ENCODE results near the gene MAP2K5.
A peak's percentile ranks its signal among the peaks of the same experiment; 100 is the strongest.

MAP2K5 gene

GRCh38 chr15:67521783-67522568 lies 20.5 kb upstream of the MAP2K5 start:
- no peak for TF ChIP-seq TCF4 (CRISPR knock-in tag; IDR thresholded peaks at IDR 0.05; ENCODE audit: borderline replicate concordance)
- no peak for TF ChIP-seq CSRNP3 (CRISPR knock-in tag; IDR thresholded peaks at IDR 0.05)
- no peak for TF ChIP-seq CSDC2 (CRISPR knock-in tag; IDR thresholded peaks at IDR 0.05)
- no peak for TF ChIP-seq SNAI2 (CRISPR knock-in tag; IDR thresholded peaks at IDR 0.05)
- TF ChIP-seq ZC3H10 (CRISPR knock-in tag; IDR thresholded peaks at IDR 0.05) = no peak
- TF ChIP-seq ARNTL (CRISPR knock-in tag; IDR thresholded peaks at IDR 0.05; ENCODE audit: borderline replicate concordance, low read depth) = no peak
- TF ChIP-seq GLIS3 (CRISPR knock-in tag; IDR thresholded peaks at IDR 0.05) = no peak
- TF ChIP-seq TSHZ2 (CRISPR knock-in tag; IDR thresholded peaks at IDR 0.05) = no peak
- TF ChIP-seq PATZ1 (CRISPR knock-in tag; IDR thresholded peaks at IDR 0.05; ENCODE audit: borderline replicate concordance) = no peak
- TF ChIP-seq PPARA (CRISPR knock-in tag; IDR thresholded peaks at IDR 0.05; ENCODE audit: borderline replicate concordance) = no peak
- TF ChIP-seq TOX (CRISPR knock-in tag; IDR thresholded peaks at IDR 0.05; ENCODE audit: borderline replicate concordance) = no peak
- no peak for TF ChIP-seq ISL1 (CRISPR knock-in tag; IDR thresholded peaks at IDR 0.05)
- TF ChIP-seq ZNF70 (CRISPR knock-in tag; IDR thresholded peaks at IDR 0.05) = no peak
- no peak for TF ChIP-seq ZFP3 (CRISPR knock-in tag; IDR thresholded peaks at IDR 0.05)
- TF ChIP-seq, protein P1, sequence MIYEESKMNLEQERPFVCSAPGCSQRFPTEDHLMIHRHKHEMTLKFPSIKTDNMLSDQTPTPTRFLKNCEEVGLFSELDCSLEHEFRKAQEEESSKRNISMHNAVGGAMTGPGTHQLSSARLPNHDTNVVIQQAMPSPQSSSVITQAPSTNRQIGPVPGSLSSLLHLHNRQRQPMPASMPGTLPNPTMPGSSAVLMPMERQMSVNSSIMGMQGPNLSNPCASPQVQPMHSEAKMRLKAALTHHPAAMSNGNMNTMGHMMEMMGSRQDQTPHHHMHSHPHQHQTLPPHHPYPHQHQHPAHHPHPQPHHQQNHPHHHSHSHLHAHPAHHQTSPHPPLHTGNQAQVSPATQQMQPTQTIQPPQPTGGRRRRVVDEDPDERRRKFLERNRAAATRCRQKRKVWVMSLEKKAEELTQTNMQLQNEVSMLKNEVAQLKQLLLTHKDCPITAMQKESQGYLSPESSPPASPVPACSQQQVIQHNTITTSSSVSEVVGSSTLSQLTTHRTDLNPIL (CRISPR knock-in tag; IDR thresholded peaks at IDR 0.05; ENCODE audit: low read depth) = no peak
- TF ChIP-seq RARB (CRISPR knock-in tag; IDR thresholded peaks at IDR 0.05) = no peak
- no peak for TF ChIP-seq OSR1 (CRISPR knock-in tag; IDR thresholded peaks at IDR 0.05)
- no peak for TF ChIP-seq ZNF565 (CRISPR knock-in tag; conservative IDR thresholded peaks at IDR 0.05; ENCODE audit: low read depth)

DNA sequence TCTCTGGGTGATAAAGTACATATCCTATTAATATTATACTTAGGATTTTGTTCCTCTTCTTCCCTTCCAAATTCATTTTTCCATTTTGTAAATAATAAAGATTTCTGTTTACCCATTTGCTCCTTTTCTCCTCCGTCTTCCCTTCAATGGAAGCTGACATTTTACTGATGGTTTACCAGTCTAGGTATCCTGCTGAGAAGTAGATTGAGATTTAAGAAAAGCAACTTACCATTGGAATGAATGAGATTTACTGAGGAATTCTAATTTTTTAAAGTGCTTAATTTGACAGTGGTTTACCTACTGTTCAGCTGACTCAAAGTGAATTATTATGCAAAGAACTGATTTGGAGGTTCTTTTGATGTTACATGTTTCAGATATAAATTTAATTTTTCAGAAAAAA lies 19.2 kb upstream of the MAP2K5 start:
- TF ChIP-seq ISL1 (CRISPR knock-in tag; IDR thresholded peaks at IDR 0.05) (no peak), ZNF565 (CRISPR knock-in tag; conservative IDR thresholded peaks at IDR 0.05; ENCODE audit: low read depth) (no peak), PATZ1 (CRISPR knock-in tag; IDR thresholded peaks at IDR 0.05; ENCODE audit: borderline replicate concordance) (no peak), ZFP3 (CRISPR knock-in tag; IDR thresholded peaks at IDR 0.05) (no peak), ZNF8 (CRISPR knock-in tag; IDR thresholded peaks at IDR 0.05) (no peak), TSHZ2 (CRISPR knock-in tag; IDR thresholded peaks at IDR 0.05) (no peak), TCF4 (CRISPR knock-in tag; IDR thresholded peaks at IDR 0.05; ENCODE audit: borderline replicate concordance) (no peak), PPARA (CRISPR knock-in tag; IDR thresholded peaks at IDR 0.05; ENCODE audit: borderline replicate concordance) (no peak), CSRNP3 (CRISPR knock-in tag; IDR thresholded peaks at IDR 0.05) (no peak), SNAI2 (CRISPR knock-in tag; IDR thresholded peaks at IDR 0.05) (no peak), BACH2 (CRISPR knock-in tag; IDR thresholded peaks at IDR 0.05; ENCODE audit: borderline replicate concordance) (no peak), ARNTL (CRISPR knock-in tag; IDR thresholded peaks at IDR 0.05; ENCODE audit: borderline replicate concordance, low read depth) (no peak), CSDC2 (CRISPR knock-in tag; IDR thresholded peaks at IDR 0.05) (no peak), ESRRG (CRISPR knock-in tag; IDR thresholded peaks at IDR 0.05) (no peak), ZFP30 (CRISPR knock-in tag; IDR thresholded peaks at IDR 0.05) (no peak)
- TF ChIP-seq, protein P1 (CRISPR knock-in tag; IDR thresholded peaks at IDR 0.05; ENCODE audit: low read depth) = no peak
- ATAC-seq = no peak

More at GRCh38 chr15:67521783-67522568, 20.5 kb upstream of the MAP2K5 start:
- peak; percentile 64 for ATAC-seq
